Lower leg skin (tissue), 4 donors: Measurements from ENCODE around the gene SNN. TPM values are rescaled to one million over a fixed set of nuclear protein-coding genes. Genes with fewer than 3 reads are reported as not detected.
A peak's percentile ranks its signal among the peaks of the same experiment; 100 is the strongest.

Experiments
- DNase-seq, 2 donors: peaks; one replicate each; pipeline ENCODE4 v3.0.0-alpha.2; 2019; ENCODE audit warnings: low spot score in 2 of 2
- H3K4me3 ChIP-seq: fragments of 200-600 bp; sonication (generic); 2 replicates; pipeline ENCODE4 v1.5.1; 2017; ENCODE audit warnings: mild to moderate bottlenecking, low read depth; ENCODE audit not compliant: poor library complexity, severe bottlenecking
- POLR2A ChIP-seq, 2 donors: fragments of 450-650 bp; IDR thresholded peaks; one replicate each; pipeline ENCODE4 v1.6.1; 2016 to 2017; ENCODE audit warnings: antibody characterized with exemption in 2 of 2, mild to moderate bottlenecking in 1 of 2, moderate library complexity in 1 of 2
- WGBS, 2 donors: methylation state at CpG; one replicate each; pipeline ENCODE4 v1.1.5; 2018; 5-methylcytosine and 5-hydroxymethylcytosine counted together
- intact Hi-C: fragments of 100-400 bp; cut with DNase I; formaldehyde crosslinking; loops from one replicate; pipeline ENCODE4 v1.15.0; 2023; ENCODE audit warnings: low total_unique reads
- total RNA-seq, 4 donors: library from RNA; depleted of rRNA; stranded (reverse); fragments of >200 nt; gene quantifications; one replicate each; pipeline ENCODE4 v1.1.0, GENCODE V29; 2016
- TF ChIP-seq, protein P1 (sequence below), 3 donors: fragments of 450-650 bp; IDR thresholded peaks; one replicate each; pipeline ENCODE4 v1.5.1; 2016; ENCODE audit warnings: antibody characterized with exemption in 3 of 3, mild to moderate bottlenecking in 3 of 3, moderate library complexity in 2 of 3

Gene SNN
- total RNA-seq: 10 to 100 TPM; 15.4 to 30.2 (median 20.6) TPM

DNA sequence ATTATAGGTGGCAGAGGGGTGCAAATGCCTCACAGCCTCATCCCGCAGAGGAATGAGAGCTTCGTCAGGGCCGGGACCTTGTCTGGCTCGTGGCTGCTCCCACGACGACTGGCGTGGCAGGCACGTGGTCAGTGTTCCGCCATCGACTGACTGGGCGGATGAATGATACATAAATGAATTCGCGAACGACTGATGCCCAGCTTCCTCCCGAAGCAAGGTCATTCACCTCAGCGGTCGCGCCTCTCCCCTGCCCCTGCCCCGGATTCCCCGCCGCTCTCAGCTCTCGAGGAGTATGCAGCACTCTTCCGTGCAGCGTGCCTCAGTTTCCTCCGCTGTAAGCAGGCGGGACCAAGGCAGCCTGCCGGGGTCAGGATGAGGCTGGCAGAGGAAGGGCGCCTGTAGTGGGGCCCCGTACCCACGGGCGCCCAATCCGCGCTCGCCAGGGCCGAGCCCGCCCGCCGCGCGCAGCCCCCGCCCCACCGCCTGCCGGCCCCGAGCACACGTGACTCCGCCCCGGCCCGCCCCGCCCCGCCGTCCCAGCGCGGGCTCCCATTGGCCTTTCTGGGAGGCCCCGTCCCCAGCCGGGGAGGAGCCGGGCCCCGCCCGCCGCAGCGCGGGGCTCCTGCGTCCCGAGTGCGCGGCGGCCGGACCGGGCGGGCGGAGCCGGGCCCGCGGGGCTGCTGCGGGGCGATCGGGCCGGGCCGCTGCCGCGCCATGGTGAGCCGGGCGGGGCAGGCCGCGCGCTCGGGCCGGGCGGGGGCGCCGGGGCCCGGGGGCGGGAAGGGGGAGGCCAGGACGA lies at the start of gene SNN:
SNN (plus strand) TSS at position 632 of the 799 bp plus-strand sequence. CDS start 7,605 bp downstream, outside the sequence.
- 18 to 27% methylated on average over 27 to 31 of the region's 93 CpGs for WGBS, 2 donors
- intact Hi-C loops: no loop called here
- peak within 1 kb of the TSS; percentile 65 for H3K4me3 ChIP-seq
- peak; percentile 76 to 97 for DNase-seq
- TF ChIP-seq, protein P1, sequence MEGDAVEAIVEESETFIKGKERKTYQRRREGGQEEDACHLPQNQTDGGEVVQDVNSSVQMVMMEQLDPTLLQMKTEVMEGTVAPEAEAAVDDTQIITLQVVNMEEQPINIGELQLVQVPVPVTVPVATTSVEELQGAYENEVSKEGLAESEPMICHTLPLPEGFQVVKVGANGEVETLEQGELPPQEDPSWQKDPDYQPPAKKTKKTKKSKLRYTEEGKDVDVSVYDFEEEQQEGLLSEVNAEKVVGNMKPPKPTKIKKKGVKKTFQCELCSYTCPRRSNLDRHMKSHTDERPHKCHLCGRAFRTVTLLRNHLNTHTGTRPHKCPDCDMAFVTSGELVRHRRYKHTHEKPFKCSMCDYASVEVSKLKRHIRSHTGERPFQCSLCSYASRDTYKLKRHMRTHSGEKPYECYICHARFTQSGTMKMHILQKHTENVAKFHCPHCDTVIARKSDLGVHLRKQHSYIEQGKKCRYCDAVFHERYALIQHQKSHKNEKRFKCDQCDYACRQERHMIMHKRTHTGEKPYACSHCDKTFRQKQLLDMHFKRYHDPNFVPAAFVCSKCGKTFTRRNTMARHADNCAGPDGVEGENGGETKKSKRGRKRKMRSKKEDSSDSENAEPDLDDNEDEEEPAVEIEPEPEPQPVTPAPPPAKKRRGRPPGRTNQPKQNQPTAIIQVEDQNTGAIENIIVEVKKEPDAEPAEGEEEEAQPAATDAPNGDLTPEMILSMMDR (IDR thresholded peaks at IDR 0.05): no peak

DNA sequence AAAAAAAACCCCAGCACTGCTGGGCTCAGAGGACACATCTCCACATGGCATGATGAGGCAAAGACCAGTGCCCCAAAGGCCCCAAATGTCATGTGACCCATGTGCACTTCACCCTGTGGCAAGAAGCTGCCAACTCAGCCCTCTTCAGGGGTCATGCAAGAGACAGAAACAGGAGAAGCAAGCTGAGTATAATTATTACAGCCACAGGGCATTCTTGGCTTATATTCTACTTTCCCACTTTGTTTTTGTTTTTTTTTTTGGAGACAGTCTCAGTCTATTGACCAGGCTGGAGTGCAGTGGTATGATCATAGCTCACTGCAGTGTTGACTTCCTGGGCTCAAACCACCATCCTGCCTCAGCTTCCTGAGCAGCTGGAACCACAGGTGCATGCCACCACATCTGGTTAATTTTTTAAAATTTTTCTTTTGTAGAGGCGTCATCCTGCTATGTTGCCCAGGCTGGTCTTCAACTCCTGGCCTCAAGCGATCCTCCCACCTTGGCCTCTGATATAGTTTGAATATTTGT lies 48.9 kb upstream of the SNN start:
- 93 to 100% methylated on average over 2 of the region's 2 CpGs for WGBS, 2 donors

DNA sequence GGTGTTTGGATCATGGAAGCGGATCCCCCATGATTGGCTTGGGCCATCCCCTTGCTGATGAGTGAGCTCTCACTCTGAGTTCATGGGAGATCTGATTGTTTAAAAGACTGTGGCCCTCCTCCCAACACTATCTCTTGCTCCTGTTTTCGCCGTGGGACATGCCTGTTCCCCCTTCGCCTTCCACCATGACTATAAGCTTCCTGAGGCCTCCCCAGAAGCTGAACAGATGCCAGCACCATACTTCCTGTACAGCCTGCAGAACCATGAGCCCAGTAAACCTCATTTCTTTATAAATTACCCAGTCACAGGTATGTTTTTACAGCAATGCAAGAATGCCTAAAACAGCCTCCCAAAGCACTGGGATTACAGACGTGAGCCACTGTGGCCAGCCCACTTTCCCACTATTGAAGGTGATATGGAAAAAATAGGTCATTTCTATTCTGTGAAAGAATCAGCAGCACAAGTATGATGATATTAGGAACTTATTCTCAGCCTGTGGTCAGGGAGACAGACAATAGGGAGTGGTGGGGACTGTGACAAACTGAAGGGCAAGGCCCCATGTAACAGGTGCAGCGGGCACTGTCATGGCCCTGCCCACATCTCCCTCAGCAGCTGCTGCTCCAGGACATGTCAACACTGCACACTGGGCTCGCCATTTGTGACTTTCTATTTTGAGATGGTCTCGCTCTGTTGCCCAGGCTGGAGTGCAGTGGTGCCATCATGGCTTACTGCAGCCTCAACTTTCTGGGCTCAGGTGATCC lies 47.8 kb upstream of the SNN start:
- H3K4me3 ChIP-seq: no peak overlapping the region
- DNase-seq: no peak
- intact Hi-C loops: no loop called here
- TF ChIP-seq POLR2A (IDR thresholded peaks at IDR 0.05): no peak
- TF ChIP-seq, protein P1 (IDR thresholded peaks at IDR 0.05): no peak
- WGBS, 2 donors: 85 to 87% methylated on average over 8 of the region's 8 CpGs

More for the DNA sequence above, 48.9 kb upstream of the SNN start:
- intact Hi-C loops: no loop called here
- H3K4me3 ChIP-seq: no peak overlapping the region
- TF ChIP-seq, protein P1 (IDR thresholded peaks at IDR 0.05): no peak
- no peak for TF ChIP-seq POLR2A (IDR thresholded peaks at IDR 0.05)
- no peak for DNase-seq

DNA sequence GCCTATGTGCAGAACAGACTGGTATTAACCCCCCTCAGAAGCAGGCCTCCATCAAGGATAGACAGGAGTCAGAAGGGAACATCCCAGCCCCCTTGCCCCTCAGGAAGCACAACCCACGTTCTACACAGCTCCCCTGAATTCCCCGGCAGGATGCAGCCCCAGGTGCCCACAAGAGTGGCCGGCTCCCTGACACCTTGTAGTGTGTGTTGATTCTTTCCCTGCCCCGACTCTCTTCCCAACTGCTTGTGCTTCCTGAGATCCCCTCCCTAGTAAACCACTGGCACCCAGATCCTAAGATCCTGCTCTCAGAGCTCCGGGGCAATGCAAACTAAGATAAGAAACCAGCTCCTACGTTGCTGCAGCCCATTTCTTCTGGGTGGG lies 46.7 kb upstream of the SNN start:
- H3K4me3 ChIP-seq: no peak overlapping the region
- DNase-seq: no peak
- intact Hi-C loops: no loop called here
- TF ChIP-seq, protein P1 (IDR thresholded peaks at IDR 0.05): no peak
- no peak for TF ChIP-seq POLR2A (IDR thresholded peaks at IDR 0.05)
- WGBS, 2 donors: 49 to 51% methylated on average over 6 of the region's 6 CpGs

- DNase-seq: no peak
- 44 to 49% methylated on average over 13 to 19 of the region's 19 CpGs for WGBS, 2 donors
- intact Hi-C loops: no loop called here
- TF ChIP-seq, protein P1 (IDR thresholded peaks at IDR 0.05): no peak
- no peak for TF ChIP-seq POLR2A (IDR thresholded peaks at IDR 0.05)
- no peak overlapping the region for H3K4me3 ChIP-seq
Observed at GRCh38 chr16:11621920-11622651, 46.2 kb upstream of the SNN start.
